Keratinocyte (primary cell): Measurements from ENCODE around the gene KLF2. TPM values are rescaled to one million over a fixed set of nuclear protein-coding genes. Genes with fewer than 3 reads are reported as not detected.

Experiments
- DNase-seq: peaks from one replicate; pipeline ENCODE4 v3.0.0-alpha.2; 2011; ENCODE audit warnings: low read depth, missing footprints, low spot score
- FAIRE-seq: peaks from 2 replicates; lab custom pipeline; 2011; peaks lifted over from hg19 to GRCh38; lab: Jason Lieb, UNC
- H2AFZ ChIP-seq: 2 replicates; pipeline ENCODE4 v1.6.0; 2012; ENCODE audit warnings: low read length, control low read depth, inconsistent platforms; ENCODE audit not compliant: control insufficient read depth
- H3K27ac ChIP-seq: 2 replicates; pipeline ENCODE4 v1.5.1; 2011; ENCODE audit warnings: low read length; ENCODE audit not compliant: control insufficient read depth, insufficient read depth
- H3K27me3 ChIP-seq: 3 replicates; pipeline ENCODE4 v1.6.0; 2011; ENCODE audit warnings: low read length; ENCODE audit not compliant: control insufficient read depth, insufficient read depth; ENCODE audit errors: extremely low read depth
- H3K36me3 ChIP-seq, 2 experiments: 2 replicates in 1 of 2; 3 replicates in 1 of 2; pipeline ENCODE4 v1.5.1; 2011; ENCODE audit warnings: low read length in 2 of 2, mild to moderate bottlenecking in 1 of 2; ENCODE audit not compliant: control insufficient read depth in 2 of 2, insufficient read depth in 2 of 2; ENCODE audit errors: extremely low read depth in 1 of 2
- H3K4me1 ChIP-seq: 3 replicates; pipeline ENCODE4 v1.5.1; 2011; ENCODE audit warnings: low read length; ENCODE audit not compliant: control insufficient read depth, insufficient read depth; ENCODE audit errors: extremely low read depth
- H3K4me2 ChIP-seq: 3 replicates; pipeline ENCODE4 v1.6.0; 2011; ENCODE audit warnings: low read depth, low read length; ENCODE audit not compliant: control insufficient read depth, insufficient read depth; ENCODE audit errors: extremely low read depth
- H3K4me3 ChIP-seq, 3 experiments: fragments of 200-600 bp in 1 of 3; sonication (generic) in 1 of 3; 2 replicates in 2 of 3; 3 replicates in 1 of 3; pipeline ENCODE4 v1.5.1; 2011 to 2016; ENCODE audit warnings: low read length in 3 of 3, mild to moderate bottlenecking in 3 of 3, control low read depth in 2 of 3, inconsistent platforms in 1 of 3, low read depth in 1 of 3, mixed read lengths in 1 of 3, mixed run types in 1 of 3, moderate library complexity in 1 of 3; ENCODE audit not compliant: control insufficient read depth in 2 of 3, insufficient read depth in 2 of 3; ENCODE audit errors: extremely low read depth in 1 of 3
- H3K79me2 ChIP-seq: 2 replicates; pipeline ENCODE4 v1.6.0; 2012; ENCODE audit warnings: low read length; ENCODE audit not compliant: control insufficient read depth, insufficient read depth
- H3K9ac ChIP-seq: 3 replicates; pipeline ENCODE4 v1.6.0; 2011; ENCODE audit warnings: low read length; ENCODE audit not compliant: control insufficient read depth, insufficient read depth; ENCODE audit errors: extremely low read depth
- H3K9me1 ChIP-seq: 3 replicates; pipeline ENCODE4 v1.6.0; 2011; ENCODE audit warnings: low read length; ENCODE audit not compliant: control insufficient read depth, insufficient read depth; ENCODE audit errors: extremely low read depth
- H3K9me3 ChIP-seq: 2 replicates; pipeline ENCODE4 v1.5.1; 2012; ENCODE audit warnings: low read depth, low read length; ENCODE audit not compliant: control insufficient read depth
- H4K20me1 ChIP-seq: 3 replicates; pipeline ENCODE4 v1.6.0; 2011; ENCODE audit warnings: low read length; ENCODE audit not compliant: control insufficient read depth, insufficient read depth; ENCODE audit errors: extremely low read depth
- EZH2 ChIP-seq: IDR thresholded peaks from one replicate; pipeline ENCODE4 v1.6.1; 2012; ENCODE audit warnings: inconsistent platforms, mild to moderate bottlenecking, low read length, moderate library complexity
- dilution Hi-C: fragments of 300-500 bp; cut with MboI; formaldehyde crosslinking; loops from one replicate; pipeline ENCODE4 v1.7.0; 2020; ENCODE audit warnings: low sequenced_read_pairs; ENCODE audit not compliant: extremely low pct_ligation_motif_present
- polyA plus RNA-seq, 5 experiments: library from polyadenylated mRNA; depleted of rRNA in 3 of 5; stranded (reverse) in 3 of 5; stranded (forward) in 1 of 5; unstranded in 1 of 5; fragments of >200 nt; gene quantifications; 1 replicate in 1 of 5; 2 replicates in 3 of 5; 3 replicates in 1 of 5; pipeline versions ENCODE4 v1.2.1 to v1.2.3, GENCODE V29; 2011 to 2012; ENCODE audit warnings: missing spikeins in 2 of 5, low read depth in 1 of 5, low replicate concordance in 1 of 5
- TF ChIP-seq, protein P1 (sequence below), 3 experiments: IDR thresholded peaks in 1 of 3; conservative IDR thresholded peaks in 1 of 3; optimal IDR thresholded peaks in 1 of 3; 2 replicates in 2 of 3; 3 replicates in 1 of 3; pipeline versions ENCODE3 to v1.5.1; 2011; ENCODE audit warnings: low read length in 3 of 3, mild to moderate bottlenecking in 3 of 3, moderate library complexity in 2 of 3, control low read depth in 1 of 3, inconsistent platforms in 1 of 3; ENCODE audit not compliant: insufficient read depth in 2 of 3; ENCODE audit errors: extremely low read depth in 1 of 3

Gene KLF2
- polyA plus RNA-seq, 1 donor (not counting 4 experiments of a cell fraction or from before 2014, with no cell fraction given) = not detected

DNA sequence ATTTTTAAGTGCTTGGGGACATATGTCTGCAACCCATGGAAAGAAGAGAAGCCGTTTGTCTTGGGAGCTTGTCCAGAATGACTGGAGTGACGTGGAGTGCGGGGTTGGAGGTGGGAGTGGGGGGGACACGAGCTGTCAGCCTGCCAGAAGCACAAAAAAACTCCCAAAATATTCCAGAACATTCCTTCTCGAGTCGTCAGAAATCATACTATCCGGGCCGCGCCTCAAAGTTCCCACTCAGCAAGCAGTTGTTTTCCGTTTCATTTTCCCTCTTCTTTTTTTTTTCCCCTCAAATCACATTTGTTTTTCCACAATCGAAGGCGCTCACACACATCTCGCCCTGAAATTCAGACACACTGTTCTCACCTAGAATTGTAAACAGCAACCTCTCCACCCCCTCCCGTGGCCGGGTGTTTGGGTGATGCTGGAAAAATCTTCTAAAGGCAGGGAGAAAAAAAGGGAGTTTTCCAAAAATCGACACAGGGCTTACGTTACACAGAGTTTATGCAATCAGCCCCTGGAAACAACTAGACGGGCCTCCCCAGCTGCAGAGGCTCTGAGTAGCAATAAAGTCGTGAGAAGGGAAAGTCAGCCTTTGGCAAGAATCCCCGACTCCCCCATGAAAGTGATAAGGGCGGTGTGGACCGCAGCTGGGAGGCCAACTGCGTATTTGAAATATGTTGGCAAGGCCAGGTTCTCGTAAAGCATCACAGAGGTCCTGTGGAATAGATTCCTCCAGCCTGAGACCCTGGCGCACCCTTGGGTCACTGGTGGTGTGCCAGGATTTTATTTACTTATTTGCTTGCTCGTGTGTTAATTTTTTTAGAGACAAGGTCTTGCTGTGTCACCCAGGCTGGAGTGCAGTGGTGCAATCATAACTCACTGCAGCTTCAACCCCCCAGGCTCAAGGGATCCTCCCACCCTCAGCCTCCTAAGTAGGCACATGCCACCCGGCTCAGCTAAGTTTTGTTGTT lies 31.2 kb upstream of the KLF2 start:
- Histone ChIP-seq H3K27ac (no peak overlapping the region), H3K4me2 (peak overlapping the region; percentile 51), H3K79me2 (no peaks in the 10 kb centered on the region), H4K20me1 (no peaks in the 10 kb centered on the region), H3K4me3 (peak overlapping the region in 1 of 3 experiments; percentile 32), H3K9me3 (no peaks in the 10 kb centered on the region), H3K27me3 (peaks cover 9% of the 10 kb centered on the region), H3K9ac (no peak overlapping the region), H3K36me3 (no peaks in the 10 kb centered on the region), H2AFZ (no peak overlapping the region), H3K9me1 (no peaks in the 10 kb centered on the region), H3K4me1 (peaks cover 3% of the 10 kb centered on the region)
- dilution Hi-C loops = no loop called here
- DNase-seq (no peak), FAIRE-seq (no peak)
- TF ChIP-seq EZH2 = no peak
- TF ChIP-seq, protein P1, sequence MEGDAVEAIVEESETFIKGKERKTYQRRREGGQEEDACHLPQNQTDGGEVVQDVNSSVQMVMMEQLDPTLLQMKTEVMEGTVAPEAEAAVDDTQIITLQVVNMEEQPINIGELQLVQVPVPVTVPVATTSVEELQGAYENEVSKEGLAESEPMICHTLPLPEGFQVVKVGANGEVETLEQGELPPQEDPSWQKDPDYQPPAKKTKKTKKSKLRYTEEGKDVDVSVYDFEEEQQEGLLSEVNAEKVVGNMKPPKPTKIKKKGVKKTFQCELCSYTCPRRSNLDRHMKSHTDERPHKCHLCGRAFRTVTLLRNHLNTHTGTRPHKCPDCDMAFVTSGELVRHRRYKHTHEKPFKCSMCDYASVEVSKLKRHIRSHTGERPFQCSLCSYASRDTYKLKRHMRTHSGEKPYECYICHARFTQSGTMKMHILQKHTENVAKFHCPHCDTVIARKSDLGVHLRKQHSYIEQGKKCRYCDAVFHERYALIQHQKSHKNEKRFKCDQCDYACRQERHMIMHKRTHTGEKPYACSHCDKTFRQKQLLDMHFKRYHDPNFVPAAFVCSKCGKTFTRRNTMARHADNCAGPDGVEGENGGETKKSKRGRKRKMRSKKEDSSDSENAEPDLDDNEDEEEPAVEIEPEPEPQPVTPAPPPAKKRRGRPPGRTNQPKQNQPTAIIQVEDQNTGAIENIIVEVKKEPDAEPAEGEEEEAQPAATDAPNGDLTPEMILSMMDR (optimal IDR thresholded peaks at IDR 0.05 in 1 of 3, IDR thresholded peaks at IDR 0.05 in 1 of 3, conservative IDR thresholded peaks at IDR 0.05 in 1 of 3; ENCODE audit: extremely low read depth in 1 of 3, insufficient read depth in 2 of 3, low read length in 3 of 3) = no peak

DNA sequence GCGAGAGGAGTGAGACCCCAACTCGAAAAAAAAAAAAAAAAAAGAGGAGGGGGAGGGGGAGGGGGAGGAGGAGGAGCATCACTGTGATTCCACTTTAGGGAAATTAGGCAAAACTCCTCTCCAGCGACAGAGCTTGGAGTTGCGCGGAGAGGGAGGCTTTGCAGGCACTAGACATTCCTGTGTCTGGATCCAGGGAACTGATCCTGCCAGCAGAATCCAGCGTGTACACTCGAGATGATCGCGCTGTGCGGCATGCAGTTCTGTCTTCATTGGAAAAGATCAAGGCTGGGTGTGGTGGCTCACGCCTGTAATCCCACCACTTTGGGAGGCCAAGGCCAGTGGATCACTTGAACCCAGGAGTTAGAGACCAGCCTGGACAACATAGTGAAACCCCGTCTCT lies 29.6 kb upstream of the KLF2 start:
- H3K4me2 ChIP-seq = no peak overlapping the region
- H4K20me1 ChIP-seq = no peaks in the 10 kb centered on the region
- no peak overlapping the region for H3K9ac ChIP-seq
- peaks cover 3% of the 10 kb centered on the region for H3K4me1 ChIP-seq
- FAIRE-seq (no peak), DNase-seq (no peak)
- peaks cover 9% of the 10 kb centered on the region for H3K27me3 ChIP-seq
- no peak overlapping the region for H2AFZ ChIP-seq
- no peak overlapping the region for H3K27ac ChIP-seq
- TF ChIP-seq, protein P1 (optimal IDR thresholded peaks at IDR 0.05 in 1 of 3, IDR thresholded peaks at IDR 0.05 in 1 of 3, conservative IDR thresholded peaks at IDR 0.05 in 1 of 3; ENCODE audit: extremely low read depth in 1 of 3, insufficient read depth in 2 of 3, low read length in 3 of 3) = no peak
- no peak for TF ChIP-seq EZH2
- no peaks in the 10 kb centered on the region for H3K79me2 ChIP-seq
- H3K9me1 ChIP-seq = no peaks in the 10 kb centered on the region
- H3K9me3 ChIP-seq = no peaks in the 10 kb centered on the region
- no peak overlapping the region for H3K4me3 ChIP-seq
- dilution Hi-C loops = no loop called here
- no peaks in the 10 kb centered on the region for H3K36me3 ChIP-seq
